ENCODE data around the gene SLC35G6. TPM values are rescaled to one million over a fixed set of nuclear protein-coding genes. Genes with fewer than 3 reads are reported as not detected.
"Not testable (repeated sequence)": the region's sequence is repeated elsewhere in the genome, so short reads cannot be mapped to it uniquely, and the experiment has no call there.

Gene SLC35G6
- total RNA-seq, 2 donors from 2014 or later, result not detected

DNA sequence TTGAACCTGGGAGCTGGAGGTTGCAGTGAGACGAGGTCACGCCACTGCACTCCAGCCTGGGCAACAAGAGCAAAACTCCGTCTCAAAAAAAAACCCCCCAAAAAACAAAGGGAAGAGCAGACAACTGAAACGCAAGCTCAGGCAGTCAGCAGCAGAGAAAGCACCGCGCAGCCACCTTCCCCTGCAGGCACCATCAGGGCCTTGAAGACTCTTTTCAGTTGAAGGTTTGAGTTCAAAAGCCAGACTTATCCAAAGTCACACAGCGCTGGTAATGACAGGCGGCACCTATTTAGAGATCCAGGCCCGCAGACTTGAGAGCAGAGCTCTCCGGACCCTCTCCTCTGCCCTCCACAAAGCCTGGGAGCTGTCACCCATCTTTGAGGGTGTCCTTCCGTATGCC, 13.0 kb upstream of the SLC35G6 start:
- Histone ChIP-seq H3K4me1 (replicated peaks) (no peaks in the 10 kb centered on the region), H3K4me3 (no peak overlapping the region), H3K36me3 (peaks cover 4 to 5% of the 10 kb centered on the region in 2 donors), H3K9me3 (no peaks in the 10 kb centered on the region), H3K27ac (peak overlapping the region in 1 of 2 donors; percentile 33), H3K27me3 (replicated peaks; ENCODE audit: insufficient read depth) (no peaks in the 10 kb centered on the region)
- intact Hi-C loops (cut with DNase I), result no loop called here
- 92% methylated on average over 11 of the region's 11 CpGs for WGBS
- TF ChIP-seq POLR2AphosphoS5 (IDR thresholded peaks at IDR 0.05) (no peak), POLR2A (IDR thresholded peaks at IDR 0.05) (no peak)
- TF ChIP-seq, protein P1, sequence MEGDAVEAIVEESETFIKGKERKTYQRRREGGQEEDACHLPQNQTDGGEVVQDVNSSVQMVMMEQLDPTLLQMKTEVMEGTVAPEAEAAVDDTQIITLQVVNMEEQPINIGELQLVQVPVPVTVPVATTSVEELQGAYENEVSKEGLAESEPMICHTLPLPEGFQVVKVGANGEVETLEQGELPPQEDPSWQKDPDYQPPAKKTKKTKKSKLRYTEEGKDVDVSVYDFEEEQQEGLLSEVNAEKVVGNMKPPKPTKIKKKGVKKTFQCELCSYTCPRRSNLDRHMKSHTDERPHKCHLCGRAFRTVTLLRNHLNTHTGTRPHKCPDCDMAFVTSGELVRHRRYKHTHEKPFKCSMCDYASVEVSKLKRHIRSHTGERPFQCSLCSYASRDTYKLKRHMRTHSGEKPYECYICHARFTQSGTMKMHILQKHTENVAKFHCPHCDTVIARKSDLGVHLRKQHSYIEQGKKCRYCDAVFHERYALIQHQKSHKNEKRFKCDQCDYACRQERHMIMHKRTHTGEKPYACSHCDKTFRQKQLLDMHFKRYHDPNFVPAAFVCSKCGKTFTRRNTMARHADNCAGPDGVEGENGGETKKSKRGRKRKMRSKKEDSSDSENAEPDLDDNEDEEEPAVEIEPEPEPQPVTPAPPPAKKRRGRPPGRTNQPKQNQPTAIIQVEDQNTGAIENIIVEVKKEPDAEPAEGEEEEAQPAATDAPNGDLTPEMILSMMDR (IDR thresholded peaks at IDR 0.05), result no peak
- DNase-seq (ENCODE audit: low spot score), result no peak

DNA sequence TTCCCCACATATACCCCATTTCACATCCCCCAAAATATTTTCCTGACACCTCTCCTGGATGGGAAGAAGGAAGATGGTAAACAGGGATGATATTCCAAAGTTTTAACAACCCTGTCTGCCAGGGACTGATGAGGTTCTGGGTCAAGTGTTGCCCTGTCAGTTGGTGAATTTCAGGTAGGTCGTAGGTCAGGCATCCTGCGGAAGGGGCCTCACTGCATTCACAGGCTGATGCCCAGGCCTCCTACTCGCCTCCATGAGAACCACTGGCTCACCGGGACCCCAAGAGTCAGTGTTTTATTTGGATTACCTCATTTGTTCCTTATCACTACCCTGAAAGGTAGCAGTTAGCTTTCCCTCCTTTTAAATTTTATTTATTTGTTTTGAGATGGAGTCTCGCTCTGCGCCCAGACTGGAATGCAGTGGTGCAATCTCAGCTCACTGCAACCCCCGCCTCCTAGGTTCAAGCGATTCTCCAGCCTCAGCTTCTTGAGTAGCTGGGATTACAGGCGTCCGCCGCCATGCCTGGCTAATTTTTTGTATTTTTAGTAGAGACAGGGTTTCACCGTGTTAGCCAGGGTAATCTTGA, 12.3 kb upstream of the SLC35G6 start:
- H3K36me3 ChIP-seq, result peaks cover 0 to 4% of the 10 kb centered on the region in 2 donors
- no peaks in the 10 kb centered on the region for H3K27me3 ChIP-seq (replicated peaks; ENCODE audit: insufficient read depth)
- H3K4me1 ChIP-seq (replicated peaks), result no peaks in the 10 kb centered on the region
- peak overlapping the region; percentile 33 to 46 for H3K27ac ChIP-seq
- DNase-seq (ENCODE audit: low spot score), result no peak
- intact Hi-C loops (cut with DNase I), result no loop called here
- H3K9me3 ChIP-seq, result no peaks in the 10 kb centered on the region
- H3K4me3 ChIP-seq, result no peak overlapping the region
- TF ChIP-seq, protein P1 (IDR thresholded peaks at IDR 0.05), result no peak
- TF ChIP-seq POLR2AphosphoS5 (IDR thresholded peaks at IDR 0.05), result peak; percentile 37
- no peak for TF ChIP-seq POLR2A (IDR thresholded peaks at IDR 0.05)
- 45% methylated on average over 12 of the region's 12 CpGs for WGBS

DNA sequence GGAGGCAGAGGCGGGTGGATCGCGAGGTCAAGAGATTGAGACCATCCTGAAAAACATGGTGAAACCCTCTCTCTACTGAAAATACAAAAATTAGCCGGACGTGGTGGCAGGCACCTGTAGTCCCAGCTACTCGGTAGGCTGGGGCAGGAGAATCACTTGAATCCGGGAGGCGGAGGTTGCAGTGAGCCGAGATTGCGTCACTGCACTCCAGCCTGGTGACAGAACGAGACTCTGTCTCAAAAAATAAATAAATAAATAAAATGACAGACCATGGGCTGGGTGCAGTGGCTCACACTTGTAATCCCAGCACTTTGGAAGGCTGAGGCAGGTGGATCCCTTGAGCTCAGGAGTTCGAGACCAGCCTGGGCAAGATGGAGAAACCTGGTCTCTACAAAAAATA, 11.4 kb upstream of the SLC35G6 start:
- H3K27me3 ChIP-seq (replicated peaks; ENCODE audit: insufficient read depth); H3K9me3 ChIP-seq; H3K4me1 ChIP-seq (replicated peaks); H3K4me3 ChIP-seq; DNase-seq (ENCODE audit: low spot score); intact Hi-C loops (cut with DNase I); H3K36me3 ChIP-seq; H3K27ac ChIP-seq: not testable (repeated sequence)
- 91% methylated on average over 12 of the region's 12 CpGs for WGBS

DNA sequence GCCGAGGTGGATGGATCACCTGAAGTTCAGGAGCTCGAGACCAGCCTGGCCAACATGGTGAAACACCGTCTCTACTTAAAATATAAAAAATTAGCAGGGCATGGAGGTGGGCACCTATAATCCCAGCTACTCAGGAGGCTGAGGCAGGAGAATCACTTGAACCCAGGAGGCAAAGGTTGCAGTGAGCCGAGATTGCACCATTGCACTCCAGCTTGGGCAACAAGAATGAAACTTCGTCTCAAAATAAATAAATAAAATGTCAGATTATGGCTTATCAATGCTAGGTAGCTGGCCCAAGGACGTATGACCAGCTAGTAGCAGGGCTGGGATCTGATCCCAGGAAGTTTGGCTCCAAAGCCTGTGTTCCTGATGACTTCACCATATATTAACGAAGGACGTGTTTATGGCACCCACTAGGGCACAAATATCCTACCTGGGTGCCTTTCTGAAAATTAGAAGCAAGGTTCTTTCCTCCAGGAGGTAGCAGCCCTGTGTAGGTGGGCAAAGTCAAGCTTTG, 10.7 kb upstream of the SLC35G6 start:
- DNase-seq (ENCODE audit: low spot score); H3K9me3 ChIP-seq; H3K36me3 ChIP-seq; H3K27me3 ChIP-seq (replicated peaks; ENCODE audit: insufficient read depth); H3K4me3 ChIP-seq; H3K4me1 ChIP-seq (replicated peaks); H3K27ac ChIP-seq; intact Hi-C loops (cut with DNase I): not testable (repeated sequence)
- WGBS, result 65% methylated on average over 8 of the region's 8 CpGs

DNA sequence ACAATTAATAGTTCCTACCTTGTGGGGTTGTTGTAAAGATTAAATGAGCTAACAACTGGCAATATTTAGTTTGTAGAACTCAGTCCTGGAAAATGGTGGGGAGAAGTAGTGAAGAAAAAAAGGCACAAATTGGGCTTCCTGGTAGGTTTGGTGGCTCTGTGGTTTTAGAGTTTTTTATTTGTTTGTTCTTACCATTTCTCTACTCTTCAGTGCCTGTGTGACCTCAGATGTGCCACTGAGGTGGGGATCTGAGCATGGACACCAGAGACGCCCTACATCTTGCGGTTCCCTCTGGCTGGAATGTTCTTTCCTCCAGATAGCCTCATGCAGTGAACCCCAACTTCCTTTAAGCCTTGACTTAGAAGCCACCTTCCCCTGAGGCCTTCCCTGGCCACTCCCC, 9.5 kb upstream of the SLC35G6 start:
- DNase-seq (ENCODE audit: low spot score), result no peak
- WGBS, result 84% methylated on average over 2 of the region's 2 CpGs
- peaks cover 11% of the 10 kb centered on the region for H3K4me1 ChIP-seq (replicated peaks)
- TF ChIP-seq, protein P1 (IDR thresholded peaks at IDR 0.05), result no peak
- TF ChIP-seq POLR2AphosphoS5 (IDR thresholded peaks at IDR 0.05), result no peak
- no peak for TF ChIP-seq POLR2A (IDR thresholded peaks at IDR 0.05)
- no peaks in the 10 kb centered on the region for H3K27me3 ChIP-seq (replicated peaks; ENCODE audit: insufficient read depth)
- no peak overlapping the region for H3K27ac ChIP-seq
- H3K9me3 ChIP-seq, result no peaks in the 10 kb centered on the region
- H3K36me3 ChIP-seq, result peaks cover 0 to 2% of the 10 kb centered on the region in 2 donors
- intact Hi-C loops (cut with DNase I), result no loop called here
- H3K4me3 ChIP-seq, result no peak overlapping the region

DNA sequence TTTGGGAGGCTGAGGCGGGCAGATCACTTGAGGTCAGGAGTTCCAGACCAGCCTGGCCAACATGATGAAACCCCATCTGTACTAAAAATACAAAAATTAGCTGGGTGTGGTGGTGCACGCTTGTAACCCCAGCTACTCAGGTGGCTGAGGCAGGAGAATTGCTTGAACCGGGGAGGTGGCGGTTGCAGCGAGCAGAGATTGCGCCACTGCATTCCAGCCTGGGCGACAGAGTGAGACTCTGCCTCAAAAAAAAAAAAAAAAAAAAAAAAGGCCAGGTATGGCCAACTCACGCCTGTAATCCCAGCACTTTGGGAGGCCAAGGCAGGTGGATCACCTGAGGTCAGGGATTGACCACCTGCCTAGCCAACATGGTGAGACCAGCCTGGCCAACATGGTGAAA, 6.5 kb upstream of the SLC35G6 start:
- not testable (repeated sequence) for DNase-seq (ENCODE audit: low spot score); H3K4me3 ChIP-seq; H3K36me3 ChIP-seq; H3K9me3 ChIP-seq; H3K27ac ChIP-seq; H3K27me3 ChIP-seq (replicated peaks; ENCODE audit: insufficient read depth)
- peaks cover 22% of the 10 kb centered on the region for H3K4me1 ChIP-seq (replicated peaks)
- WGBS, result 86% methylated on average over 8 of the region's 8 CpGs
- intact Hi-C loops (cut with DNase I), result loop anchor here (5.0 kb wide), 2 partner anchors 37 to 72 kb away; partner anchors contain the start of genes FGF11, TMEM102 and TMEM256

Data from prostate gland (tissue), 2 donors.